ENCODE data around the gene PRKN. TPM values are rescaled to one million over a fixed set of nuclear protein-coding genes. Genes with fewer than 3 reads are reported as not detected.

PRKN gene
- total and polyA plus RNA-seq, 2 donors (not counting 1 experiment from before 2014, with no cell fraction given): 0.43 to 4.6 TPM

DNA sequence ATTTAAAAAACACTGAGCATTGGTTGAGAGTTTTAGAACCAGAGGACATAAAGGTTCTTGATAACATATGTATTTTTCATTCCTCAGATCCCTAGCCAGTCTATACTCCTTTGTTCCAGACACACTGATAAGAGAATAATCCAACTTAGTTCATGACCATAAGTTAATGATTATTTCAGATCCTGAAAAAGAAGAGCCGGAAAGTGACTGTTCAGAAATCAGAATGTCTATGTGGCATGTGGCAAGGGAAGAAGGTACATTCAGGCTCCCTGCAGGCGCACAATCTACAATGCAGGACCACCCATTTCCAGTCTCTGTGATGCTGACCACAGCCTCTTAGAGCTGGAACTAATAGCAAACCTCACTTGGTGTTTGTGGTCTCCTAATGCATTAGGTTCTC lies 787.0 kb downstream of the PRKN start:
- H3K79me2 ChIP-seq (ENCODE audit: control insufficient read depth, insufficient read depth, low read length): no peaks in the 10 kb centered on the region
- H3K9ac ChIP-seq (ENCODE audit: insufficient read depth, low read length): no peak overlapping the region
- TF ChIP-seq EZH2 (IDR thresholded peaks at IDR 0.05; ENCODE audit: low read length, missing control alignments) (no peak), CTCF (conservative IDR thresholded peaks at IDR 0.05 in 1 of 2, IDR thresholded peaks at IDR 0.05 in 1 of 2; ENCODE audit: low read depth in 1 of 2, low read length in 2 of 2) (no peak)
- no peak for DNase-seq (ENCODE audit: low read depth in 2 of 2)
- no peak overlapping the region for H3K27ac ChIP-seq (ENCODE audit: insufficient read depth, low read length)
- no peaks in the 10 kb centered on the region for H4K20me1 ChIP-seq (ENCODE audit: control insufficient read depth, extremely low read depth, insufficient read depth, low read length)
- no peaks in the 10 kb centered on the region for H3K27me3 ChIP-seq (ENCODE audit: control insufficient read depth, insufficient read depth, low read length)
- no peak overlapping the region for H3K4me2 ChIP-seq (ENCODE audit: extremely low read depth, insufficient read depth, low read length)
- H3K9me3 ChIP-seq (ENCODE audit: control insufficient read depth, insufficient read depth, low read depth, low read length): no peaks in the 10 kb centered on the region
- H2AFZ ChIP-seq (ENCODE audit: low read length): no peak overlapping the region
- no peaks in the 10 kb centered on the region for H3K36me3 ChIP-seq (ENCODE audit: control insufficient read depth, insufficient read depth, low read length)
- H3K4me3 ChIP-seq (replicated peaks in 1 of 4; ENCODE audit: control extremely low read depth in 1 of 4, insufficient read depth in 1 of 4, low read depth in 3 of 4, low read length in 4 of 4): no peak overlapping the region
- H3K4me1 ChIP-seq (ENCODE audit: control insufficient read depth, extremely low read depth, insufficient read depth, low read length): no peaks in the 10 kb centered on the region

DNA sequence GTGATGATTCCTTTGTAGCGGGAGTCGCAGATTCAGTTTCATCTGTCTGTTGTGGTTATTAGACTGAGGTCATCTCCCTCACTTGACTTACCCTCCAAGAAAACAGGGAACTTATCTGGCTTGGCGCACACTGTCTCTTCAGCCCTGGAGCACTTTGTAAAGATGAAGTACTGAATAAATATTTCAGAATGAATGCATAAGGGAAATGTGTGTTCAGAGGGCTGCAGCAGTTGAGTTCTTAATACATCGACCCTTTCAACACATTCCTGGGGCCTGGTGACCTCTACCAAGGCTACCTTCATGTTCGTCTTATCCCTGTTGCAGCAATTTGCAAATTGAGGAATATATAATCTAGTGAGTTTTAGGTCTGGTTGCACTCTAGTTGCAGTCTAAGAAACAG lies 801.2 kb downstream of the PRKN start:
- TF ChIP-seq CTCF (conservative IDR thresholded peaks at IDR 0.05 in 1 of 2, IDR thresholded peaks at IDR 0.05 in 1 of 2; ENCODE audit: low read depth in 1 of 2, low read length in 2 of 2) (no peak), EZH2 (IDR thresholded peaks at IDR 0.05; ENCODE audit: low read length, missing control alignments) (no peak)
- H3K4me3 ChIP-seq (replicated peaks in 1 of 4; ENCODE audit: control extremely low read depth in 1 of 4, insufficient read depth in 1 of 4, low read depth in 3 of 4, low read length in 4 of 4): no peak overlapping the region
- H2AFZ ChIP-seq (ENCODE audit: low read length): no peak overlapping the region
- H3K9me3 ChIP-seq (ENCODE audit: control insufficient read depth, insufficient read depth, low read depth, low read length): no peaks in the 10 kb centered on the region
- no peak for DNase-seq (ENCODE audit: low read depth in 2 of 2)
- H3K4me2 ChIP-seq (ENCODE audit: extremely low read depth, insufficient read depth, low read length): no peak overlapping the region
- no peak overlapping the region for H3K27ac ChIP-seq (ENCODE audit: insufficient read depth, low read length)
- H3K79me2 ChIP-seq (ENCODE audit: control insufficient read depth, insufficient read depth, low read length): no peaks in the 10 kb centered on the region
- H3K4me1 ChIP-seq (ENCODE audit: control insufficient read depth, extremely low read depth, insufficient read depth, low read length): peaks cover 4% of the 10 kb centered on the region
- H3K36me3 ChIP-seq (ENCODE audit: control insufficient read depth, insufficient read depth, low read length): no peaks in the 10 kb centered on the region
- H3K27me3 ChIP-seq (ENCODE audit: control insufficient read depth, insufficient read depth, low read length): no peaks in the 10 kb centered on the region
- no peaks in the 10 kb centered on the region for H4K20me1 ChIP-seq (ENCODE audit: control insufficient read depth, extremely low read depth, insufficient read depth, low read length)
- H3K9ac ChIP-seq (ENCODE audit: insufficient read depth, low read length): no peak overlapping the region

DNA sequence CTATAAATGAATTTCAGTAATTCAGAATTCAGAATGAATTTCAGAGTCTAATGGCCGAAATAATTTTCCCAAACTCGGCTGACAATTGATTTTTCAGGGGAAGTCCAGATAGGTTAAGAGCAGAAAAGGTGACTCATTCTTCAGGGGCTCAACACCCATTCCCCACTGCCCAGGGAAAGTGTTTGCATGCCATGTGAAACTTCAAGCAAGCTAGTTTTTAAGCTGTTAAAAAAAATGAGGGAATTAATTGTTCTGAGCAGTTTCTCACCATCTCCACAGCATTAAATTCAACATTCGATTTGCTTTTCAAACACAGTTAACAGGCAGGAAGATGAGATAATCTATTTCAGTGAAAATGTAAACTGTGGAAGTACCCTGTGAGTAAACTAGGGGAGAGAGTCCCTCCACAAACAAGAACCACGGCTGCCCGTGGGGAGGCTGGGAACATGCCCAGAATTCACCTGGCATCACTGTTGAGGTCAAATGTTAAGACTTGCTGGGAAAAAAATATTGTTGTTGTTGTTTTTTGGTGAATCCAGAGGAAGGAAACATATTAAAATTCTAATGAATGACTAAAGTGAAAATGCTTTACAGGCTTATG lies 803.0 kb downstream of the PRKN start:
- Histone ChIP-seq H3K36me3 (ENCODE audit: control insufficient read depth, insufficient read depth, low read length) (no peaks in the 10 kb centered on the region), H3K4me1 (ENCODE audit: control insufficient read depth, extremely low read depth, insufficient read depth, low read length) (peaks cover 4% of the 10 kb centered on the region), H3K9me3 (ENCODE audit: control insufficient read depth, insufficient read depth, low read depth, low read length) (no peaks in the 10 kb centered on the region), H3K4me3 (replicated peaks in 1 of 4; ENCODE audit: control extremely low read depth in 1 of 4, insufficient read depth in 1 of 4, low read depth in 3 of 4, low read length in 4 of 4) (no peak overlapping the region), H2AFZ (ENCODE audit: low read length) (no peak overlapping the region), H3K27me3 (ENCODE audit: control insufficient read depth, insufficient read depth, low read length) (no peaks in the 10 kb centered on the region), H4K20me1 (ENCODE audit: control insufficient read depth, extremely low read depth, insufficient read depth, low read length) (no peaks in the 10 kb centered on the region), H3K4me2 (ENCODE audit: extremely low read depth, insufficient read depth, low read length) (no peak overlapping the region), H3K9ac (ENCODE audit: insufficient read depth, low read length) (no peak overlapping the region), H3K79me2 (ENCODE audit: control insufficient read depth, insufficient read depth, low read length) (no peaks in the 10 kb centered on the region), H3K27ac (ENCODE audit: insufficient read depth, low read length) (no peak overlapping the region)
- TF ChIP-seq EZH2 (IDR thresholded peaks at IDR 0.05; ENCODE audit: low read length, missing control alignments) (no peak), CTCF (conservative IDR thresholded peaks at IDR 0.05 in 1 of 2, IDR thresholded peaks at IDR 0.05 in 1 of 2; ENCODE audit: low read depth in 1 of 2, low read length in 2 of 2) (no peak)
- DNase-seq (ENCODE audit: low read depth in 2 of 2): peak in 1 of 2 donors; percentile 18

All from fibroblast of lung (primary cell).